ENCODE measurements around the gene ZNF197.
"Not testable (repeated sequence)": the region's sequence is repeated elsewhere in the genome, so short reads cannot be mapped to it uniquely, and the experiment has no call there.

The ZNF197 gene

DNA sequence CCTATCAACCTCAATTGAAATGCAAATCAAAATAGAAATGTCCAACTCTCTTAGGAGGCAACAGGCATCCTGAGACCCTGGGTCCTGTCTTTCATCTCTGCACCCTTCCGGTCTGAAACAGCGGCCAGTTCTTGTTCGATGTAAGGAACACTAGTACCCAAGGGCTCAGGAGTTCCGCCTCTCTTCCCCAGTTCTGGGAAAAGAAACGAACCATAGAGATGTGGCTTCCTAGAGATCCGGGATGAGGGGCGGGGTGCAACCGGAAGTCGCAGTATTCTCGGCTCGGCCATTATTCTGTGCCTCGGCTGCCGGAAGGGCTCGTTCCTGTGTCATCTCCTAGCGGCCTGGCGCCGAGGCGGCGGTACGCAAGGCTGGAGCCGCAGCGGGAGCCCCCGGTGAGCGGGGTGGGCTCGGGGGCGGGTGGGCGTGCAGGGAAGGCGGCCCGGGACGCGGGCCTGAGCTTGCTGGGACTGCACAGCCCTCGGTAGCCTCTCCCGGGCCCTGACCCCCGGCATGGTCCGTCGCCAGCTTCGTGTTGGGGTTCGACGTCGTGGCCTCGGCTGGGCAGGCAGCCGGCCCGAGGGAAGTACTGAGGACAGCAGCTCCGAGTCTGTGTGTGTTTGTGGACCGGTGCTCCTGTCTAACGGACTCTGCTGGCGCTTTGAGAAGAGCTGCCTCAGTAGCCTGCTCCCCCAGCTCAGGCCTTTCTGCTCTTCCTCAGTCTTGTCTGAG, at the start of gene ZNF197:
ZNF197 (plus strand) TSS at position 288 of the 732 bp plus-strand sequence. CDS start 4,119 bp downstream, outside the sequence.
- DNase-seq, result peak; percentile 79 to 81

DNA sequence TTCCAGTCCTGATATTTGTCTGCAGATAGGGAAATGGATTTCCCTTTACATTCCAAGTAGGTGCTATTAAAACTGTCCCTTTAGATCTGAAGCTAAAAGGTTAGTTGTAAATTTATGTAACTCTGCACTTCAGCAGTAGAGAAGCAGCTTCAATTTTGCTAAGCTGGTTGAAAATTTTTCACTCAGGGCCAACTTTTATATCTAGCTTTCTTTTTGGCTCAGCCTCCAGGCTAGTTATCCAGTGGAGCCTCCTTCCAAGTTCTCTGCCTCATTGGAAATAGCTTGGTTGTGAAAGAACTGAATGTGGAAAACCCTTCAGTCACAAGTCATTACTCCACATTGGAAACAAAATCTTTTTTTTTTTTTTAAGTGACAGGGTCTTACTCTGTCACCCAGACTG, 48.2 kb upstream of the ZNF197 start:
- no peak for DNase-seq

DNA sequence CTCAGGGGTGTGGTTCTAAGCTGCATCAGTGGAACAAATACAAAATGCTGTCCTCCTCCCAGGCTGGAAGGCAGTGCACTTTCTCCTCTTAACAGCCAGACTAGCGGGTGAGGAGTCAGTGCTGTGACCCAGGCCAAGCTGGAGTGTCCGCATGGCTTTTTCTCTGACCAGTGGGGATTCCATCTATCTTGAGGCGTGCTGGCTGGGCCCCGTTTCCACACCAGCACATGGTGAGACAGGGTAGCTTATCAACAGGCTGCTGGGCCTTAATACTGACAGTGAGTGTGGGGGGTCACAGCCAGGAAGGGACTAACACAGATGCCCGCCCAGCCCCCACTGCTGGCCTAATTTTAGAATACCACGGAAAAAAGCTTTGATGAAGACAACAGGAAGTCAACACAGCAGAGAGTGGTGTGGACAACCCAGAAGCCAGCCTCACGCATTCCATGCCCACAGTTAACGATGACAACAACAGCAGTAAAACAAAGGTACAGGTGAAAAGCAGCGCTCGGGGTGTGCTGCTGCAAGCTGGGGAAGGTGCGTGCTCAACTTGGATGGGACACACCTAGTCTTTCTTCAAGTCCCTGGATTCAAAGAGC, 47.4 kb upstream of the ZNF197 start:
- DNase-seq, result not testable (repeated sequence)

DNA sequence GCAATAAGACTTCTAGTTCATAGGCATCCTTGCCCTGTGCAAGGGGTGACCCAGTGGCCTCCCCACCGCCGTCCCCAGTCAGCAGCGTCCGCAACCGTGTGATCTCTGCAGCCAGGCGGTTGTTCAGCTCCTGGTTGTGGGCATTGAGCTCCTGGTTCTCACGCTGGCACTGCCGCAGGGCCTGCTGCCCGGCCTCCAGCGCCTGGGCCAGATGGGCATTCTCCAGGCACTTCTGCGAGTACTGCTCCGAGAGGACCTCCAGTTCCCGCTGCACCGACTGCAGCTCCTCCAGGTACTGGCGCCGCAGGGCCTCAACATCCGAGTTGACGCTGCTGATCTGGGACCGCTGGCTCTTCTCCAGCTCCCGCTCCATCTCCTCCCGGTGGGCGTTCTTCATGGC, 46.5 kb upstream of the ZNF197 start:
- DNase-seq, result not testable (repeated sequence)

DNA sequence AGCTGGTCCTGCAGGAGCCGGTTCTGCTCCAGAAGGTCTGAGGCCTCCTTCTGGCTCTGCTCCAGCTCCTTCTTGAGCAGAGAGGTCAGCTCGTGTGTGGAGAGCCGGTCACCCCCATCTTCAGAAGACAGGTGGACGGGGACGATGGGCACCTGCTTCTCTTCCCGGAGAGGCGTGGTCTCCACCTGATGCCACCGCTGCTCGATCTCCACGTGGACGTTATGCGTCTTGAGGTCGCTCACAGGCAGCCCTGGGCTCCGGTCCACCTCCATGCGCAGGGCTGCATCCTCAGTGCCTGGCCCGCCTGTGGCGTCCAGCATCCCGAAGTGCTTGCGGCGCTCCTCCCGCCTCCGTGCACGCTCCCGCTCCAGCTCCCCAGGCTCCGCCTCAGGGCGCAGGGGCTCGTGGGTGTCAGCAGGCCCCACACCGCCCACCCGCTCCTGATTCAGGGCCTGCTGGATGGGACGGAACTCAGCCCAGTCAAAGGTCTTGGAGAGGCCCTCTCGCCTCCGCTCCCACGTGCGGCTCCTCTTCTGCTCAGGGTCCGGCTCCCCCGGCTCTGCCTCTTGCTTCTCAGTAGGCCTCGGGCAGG, 45.8 kb upstream of the ZNF197 start:
- DNase-seq, result not testable (repeated sequence)

DNA sequence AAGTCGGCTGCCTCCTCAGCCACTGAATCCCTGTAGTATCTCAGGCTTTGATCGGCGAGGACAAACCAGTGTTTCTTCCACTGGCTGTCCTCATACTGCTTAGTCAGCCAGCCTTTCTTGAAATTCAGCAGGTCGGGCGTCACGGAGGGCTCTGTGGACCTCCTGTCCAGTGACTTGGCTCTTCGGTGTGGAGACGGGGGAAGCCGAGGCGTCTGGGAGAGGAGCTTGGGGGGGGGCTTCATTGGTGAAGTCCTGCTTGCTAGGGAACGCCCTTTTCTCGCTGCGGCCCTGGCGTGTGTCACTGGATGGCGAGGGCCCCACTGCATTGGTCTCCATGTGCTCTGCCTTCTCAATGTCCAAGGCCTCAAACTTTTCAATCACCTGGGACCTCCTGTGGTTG, 45.1 kb upstream of the ZNF197 start:
- DNase-seq, result not testable (repeated sequence)

DNA sequence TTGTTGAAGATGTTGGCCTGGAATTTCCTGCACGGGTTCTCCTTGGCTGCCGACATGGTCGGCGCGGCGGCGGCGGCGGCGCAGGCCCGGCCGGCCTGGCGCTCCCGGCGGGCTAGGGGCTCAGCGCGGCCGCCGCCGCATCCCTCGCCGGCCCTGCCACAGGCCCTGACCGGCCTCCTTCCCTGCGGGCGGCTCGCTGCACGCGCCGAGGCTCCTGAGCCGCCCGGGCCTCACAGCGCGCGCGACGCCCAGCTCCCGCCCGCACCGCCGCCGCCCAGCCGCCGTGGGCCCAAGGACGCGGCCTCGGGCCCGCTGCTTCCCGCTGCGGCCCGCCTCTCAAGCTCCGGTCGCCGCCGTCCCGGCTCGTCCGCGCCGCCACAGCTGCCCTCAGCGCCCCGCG, 43.9 kb upstream of the ZNF197 start:
- DNase-seq, result not testable (repeated sequence)

DNA sequence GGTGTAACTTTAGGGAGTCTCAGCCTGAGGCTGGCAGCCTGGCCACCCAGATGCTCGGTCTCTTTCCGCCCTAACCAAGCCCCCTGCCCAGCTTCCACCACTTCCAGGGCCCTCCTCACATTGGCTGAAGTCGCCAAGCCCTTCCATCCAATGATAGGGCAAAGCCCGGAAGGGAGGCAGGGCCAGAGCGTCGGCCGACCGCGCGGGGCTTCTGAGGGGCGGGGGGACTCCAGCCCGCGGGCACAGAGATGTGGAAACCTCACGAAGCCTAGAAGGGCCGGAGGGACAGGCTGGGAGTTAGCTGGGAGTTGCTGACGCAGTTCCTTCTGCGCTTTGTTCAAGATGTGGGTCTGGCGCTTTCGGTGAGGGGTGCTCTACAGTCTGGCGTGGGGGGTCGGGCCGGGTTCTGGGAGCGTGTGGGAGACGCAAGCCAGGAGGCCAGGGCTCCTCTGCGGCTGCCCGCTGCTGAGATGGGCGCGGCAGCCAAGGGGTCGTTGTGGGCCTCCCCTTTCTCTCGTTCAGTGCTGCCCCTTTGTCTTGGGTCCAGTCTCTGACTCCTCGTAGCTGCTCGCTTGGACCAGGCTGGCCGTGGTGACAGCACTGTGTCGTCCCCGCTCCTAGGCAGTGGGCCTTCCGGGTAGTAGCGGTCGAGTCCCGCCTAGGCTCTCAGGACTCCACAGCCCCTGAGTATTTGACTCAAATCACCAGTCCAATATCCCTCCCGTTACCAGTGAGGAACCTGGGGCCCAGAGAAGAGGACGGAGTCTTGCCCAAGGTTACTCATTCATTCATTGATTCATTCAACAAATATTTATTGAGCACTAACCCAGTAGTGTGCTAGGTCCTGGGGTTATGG, 40.0 kb upstream of the ZNF197 start, which contains the start of gene ZNF660:
ZNF660 (plus strand) TSS at position 319 of the 856 bp plus-strand sequence. CDS start 9,230 bp downstream, outside the sequence.
- peak in 1 of 2 experiments; percentile 17 for DNase-seq

DNA sequence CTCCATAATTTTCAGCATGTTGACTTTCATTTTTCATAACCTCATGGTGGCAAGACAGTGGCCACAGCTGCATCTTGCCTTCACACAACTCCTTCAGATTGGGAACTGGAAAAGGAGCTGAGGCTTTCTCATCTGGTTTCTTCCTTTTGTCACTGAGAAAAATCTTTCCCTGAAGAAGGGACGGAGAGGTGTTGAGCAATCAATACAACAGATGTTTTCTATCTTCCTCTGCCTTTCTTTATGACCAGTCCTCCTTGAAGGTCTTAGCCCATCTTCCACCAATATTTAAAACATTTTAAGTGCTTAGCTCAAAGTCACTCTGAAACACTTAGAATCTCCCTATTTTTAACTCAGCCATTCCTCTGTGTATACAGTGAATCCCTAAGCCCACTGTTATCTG, 28.2 kb upstream of the ZNF197 start:
- no peak for DNase-seq

DNA sequence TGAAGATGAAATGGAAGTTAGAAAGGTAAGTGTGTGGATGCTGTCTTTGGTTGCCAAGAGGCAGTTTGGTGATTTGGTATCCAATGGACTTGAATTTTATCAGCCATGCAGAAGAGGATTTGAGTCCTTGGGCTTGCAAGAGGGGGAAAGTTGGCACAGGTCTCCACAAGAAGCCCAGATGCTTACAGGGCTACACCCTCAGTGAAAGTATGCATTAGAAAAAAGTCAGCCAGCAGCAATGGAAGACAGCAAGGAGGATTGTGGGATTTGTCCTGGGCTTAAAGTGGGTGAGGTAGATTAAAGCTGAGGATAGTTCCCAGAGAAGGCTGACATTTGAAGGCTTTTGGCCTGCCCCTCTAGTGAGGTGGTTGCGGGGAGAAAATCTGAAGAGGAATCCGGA, 23.1 kb upstream of the ZNF197 start:
- DNase-seq, result no peak

DNA sequence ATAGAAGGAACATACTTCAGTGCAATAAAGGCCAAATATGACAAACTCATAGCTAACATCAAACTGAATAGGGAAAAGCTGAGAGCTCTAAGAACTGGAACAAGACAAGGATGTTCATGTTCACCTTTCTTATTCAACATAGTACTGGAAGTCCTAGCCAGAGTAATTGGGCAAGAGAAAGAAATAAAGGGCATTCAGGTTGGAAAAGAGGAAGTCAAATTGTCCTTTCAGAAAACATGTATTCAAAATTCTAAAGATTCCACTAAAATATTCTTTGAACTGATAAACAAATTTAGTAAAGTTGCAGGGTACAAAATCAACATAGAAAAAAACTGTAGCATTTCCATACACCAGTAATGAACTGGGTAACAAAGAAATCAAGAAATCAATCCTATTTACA, 12.2 kb upstream of the ZNF197 start:
- no peak for DNase-seq

DNA sequence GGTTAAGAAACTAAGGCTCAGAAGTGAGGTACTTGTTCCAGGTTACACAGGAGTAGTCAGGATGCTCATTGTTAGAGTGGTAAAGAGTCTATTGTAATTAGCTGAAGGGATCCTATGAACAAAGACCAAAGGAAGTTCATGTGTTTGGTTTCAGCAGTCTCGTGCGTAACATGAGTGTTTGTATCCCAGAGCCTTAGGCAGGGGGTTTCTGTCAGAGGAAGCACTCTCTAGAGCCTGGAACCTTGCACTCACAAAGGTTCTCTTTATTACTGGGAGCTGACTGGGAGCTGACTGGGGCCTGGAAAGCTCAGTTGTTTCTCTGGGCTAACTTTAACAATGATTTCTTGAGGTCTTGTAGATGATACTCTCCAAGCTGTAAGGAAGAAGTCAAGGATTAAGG, 3.9 kb downstream of the ZNF197 start:
- DNase-seq, result no peak

DNA sequence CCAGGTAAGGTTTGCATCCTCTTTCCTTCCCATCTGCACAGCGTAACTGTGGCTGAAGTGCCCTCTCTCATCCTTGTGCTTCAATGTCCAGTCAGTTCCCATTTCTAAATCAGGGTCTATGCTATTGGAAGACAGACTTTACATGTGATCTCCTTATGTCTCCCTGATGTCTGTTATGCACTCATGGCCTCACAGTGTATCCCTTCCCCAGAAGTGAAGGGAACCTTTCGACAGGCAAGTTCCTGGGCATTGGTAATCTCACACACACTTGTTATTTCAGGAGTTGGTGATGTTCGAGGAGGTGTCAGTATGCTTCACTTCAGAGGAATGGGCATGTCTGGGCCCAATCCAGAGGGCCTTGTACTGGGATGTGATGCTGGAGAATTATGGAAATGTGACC, 7.4 kb downstream of the ZNF197 start:
- no peak for DNase-seq

DNA sequence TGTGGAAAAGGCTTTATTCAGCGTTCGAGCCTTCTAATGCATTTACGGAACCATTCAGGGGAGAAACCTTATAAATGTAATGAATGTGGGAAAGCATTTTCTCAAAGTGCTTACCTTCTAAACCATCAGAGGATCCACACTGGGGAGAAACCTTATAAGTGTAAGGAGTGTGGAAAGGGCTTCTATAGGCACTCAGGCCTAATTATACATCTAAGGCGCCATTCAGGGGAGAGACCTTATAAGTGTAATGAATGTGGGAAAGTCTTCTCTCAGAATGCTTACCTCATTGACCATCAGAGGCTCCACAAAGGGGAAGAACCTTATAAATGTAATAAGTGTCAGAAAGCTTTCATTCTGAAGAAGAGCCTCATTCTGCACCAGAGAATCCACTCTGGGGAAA, 17.5 kb downstream of the ZNF197 start:
- no peak for DNase-seq

DNA sequence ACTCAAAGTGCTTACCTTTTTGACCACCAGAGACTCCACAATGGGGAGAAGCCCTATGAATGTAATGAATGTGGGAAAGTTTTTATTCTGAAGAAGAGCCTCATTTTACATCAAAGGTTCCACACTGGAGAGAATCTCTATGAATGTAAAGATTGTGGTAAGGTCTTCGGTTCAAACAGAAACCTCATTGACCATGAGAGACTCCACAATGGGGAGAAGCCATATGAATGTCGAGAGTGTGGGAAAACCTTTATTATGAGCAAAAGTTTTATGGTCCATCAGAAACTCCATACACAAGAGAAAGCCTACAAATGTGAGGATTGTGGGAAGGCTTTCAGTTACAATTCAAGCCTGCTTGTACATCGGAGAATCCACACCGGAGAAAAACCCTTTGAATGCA, 18.2 kb downstream of the ZNF197 start:
- no peak for DNase-seq

DNA sequence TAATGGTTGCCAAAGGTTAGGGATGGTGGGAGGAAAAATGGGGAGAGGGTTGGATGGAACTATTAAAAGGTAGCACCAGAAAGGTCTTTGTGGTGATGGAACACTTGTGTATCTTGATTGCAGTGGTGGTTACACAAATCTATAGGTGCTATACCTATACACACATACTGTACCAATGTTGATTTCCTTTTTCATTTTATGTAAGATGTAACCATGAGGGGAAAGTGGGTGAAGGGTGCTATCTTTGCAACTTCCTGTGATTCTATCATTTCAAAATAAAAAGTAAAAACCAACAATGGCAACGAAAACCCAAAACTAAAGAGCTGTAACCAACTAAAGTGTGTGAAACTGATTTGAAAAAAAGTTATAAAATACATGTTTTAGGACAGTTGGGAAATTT, 22.9 kb downstream of the ZNF197 start:
- no peak for DNase-seq

DNA sequence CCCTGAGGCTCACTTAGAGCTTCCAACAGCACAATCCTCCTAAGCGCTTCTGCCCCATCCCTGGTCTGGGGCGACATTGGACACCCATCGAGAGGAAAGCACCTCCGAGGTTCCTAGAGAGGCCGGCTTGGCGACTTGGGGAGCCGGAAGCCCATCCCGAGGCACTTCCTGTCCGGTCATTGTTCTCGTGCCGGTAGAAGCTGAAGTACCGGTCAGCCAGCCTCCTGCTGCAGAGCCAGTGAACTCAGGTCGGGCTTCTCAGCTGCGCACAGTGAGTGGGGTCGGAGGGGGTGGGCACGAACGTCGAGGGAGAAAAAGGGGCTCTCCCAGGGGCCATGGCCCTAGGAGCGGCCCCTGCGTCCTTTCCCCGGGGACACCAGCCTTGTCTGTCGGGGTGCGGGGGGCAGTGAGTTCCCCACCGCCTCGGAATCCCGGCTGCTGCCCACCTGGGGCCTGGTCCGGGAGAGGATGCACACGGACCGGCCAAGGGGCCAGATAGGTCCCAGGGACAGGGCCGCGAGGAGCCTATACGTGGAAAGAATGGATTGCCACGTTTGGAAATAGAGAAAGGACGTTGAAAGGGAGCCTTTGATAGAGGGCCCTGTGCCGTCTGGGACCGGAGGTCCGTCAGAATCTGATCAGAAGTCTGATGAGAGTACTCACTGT, 23.9 kb downstream of the ZNF197 start, which contains the start of gene ZNF35:
ZNF35 (plus strand) TSS at position 169 of the 666 bp plus-strand sequence. CDS start 2,336 bp downstream, outside the sequence.
- peak; percentile 59 to 63 for DNase-seq

DNA sequence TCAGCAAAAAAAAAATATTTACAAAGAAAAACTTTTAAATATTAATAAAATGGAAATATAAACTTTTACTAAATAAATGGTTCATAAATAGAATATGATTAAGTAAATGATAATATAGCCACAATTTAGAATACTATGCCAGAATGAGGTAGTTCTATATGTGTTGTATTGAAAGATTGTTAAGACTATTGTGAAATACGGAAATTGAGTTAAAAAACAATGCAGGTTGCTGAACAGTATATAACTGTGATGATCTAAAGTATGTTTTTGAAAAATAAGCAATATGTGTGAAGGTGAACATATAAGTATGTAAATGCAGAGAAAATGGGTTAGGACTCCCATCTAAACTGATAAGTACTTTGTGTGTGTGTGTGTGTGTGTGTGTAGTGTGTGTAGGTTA, 24.9 kb downstream of the ZNF197 start:
- no peak for DNase-seq

DNA sequence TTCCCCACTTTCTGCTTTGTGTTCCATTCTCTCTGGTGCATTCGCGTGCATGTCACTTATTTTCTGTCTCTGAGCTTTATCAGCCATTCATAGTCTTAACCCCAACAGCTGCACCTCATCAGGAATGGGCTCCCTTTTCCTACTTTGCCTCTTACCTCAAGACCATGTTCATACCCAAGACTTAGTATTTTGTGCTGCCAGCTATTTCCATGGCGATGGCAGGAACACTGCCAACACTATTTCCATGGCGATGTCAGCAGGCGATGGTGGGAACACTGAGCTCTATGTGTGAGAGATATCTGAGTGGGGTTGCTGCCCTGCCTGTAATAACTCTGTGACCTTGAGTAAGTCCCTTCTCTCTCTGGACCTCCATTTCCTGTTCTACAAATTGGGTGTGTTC, 29.2 kb downstream of the ZNF197 start:
- no peak for DNase-seq

DNA sequence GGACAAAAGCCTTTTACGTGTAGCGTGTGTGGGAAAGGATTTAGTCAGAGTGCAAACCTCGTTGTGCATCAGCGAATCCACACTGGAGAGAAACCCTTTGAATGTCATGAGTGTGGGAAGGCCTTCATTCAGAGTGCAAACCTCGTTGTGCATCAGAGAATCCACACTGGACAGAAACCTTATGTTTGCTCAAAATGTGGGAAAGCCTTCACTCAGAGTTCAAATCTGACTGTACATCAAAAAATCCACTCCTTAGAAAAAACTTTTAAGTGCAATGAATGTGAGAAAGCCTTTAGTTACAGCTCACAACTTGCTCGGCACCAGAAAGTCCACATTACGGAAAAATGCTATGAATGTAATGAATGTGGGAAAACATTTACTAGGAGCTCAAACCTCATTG, 34.2 kb downstream of the ZNF197 start:
- DNase-seq, result no peak

DNA sequence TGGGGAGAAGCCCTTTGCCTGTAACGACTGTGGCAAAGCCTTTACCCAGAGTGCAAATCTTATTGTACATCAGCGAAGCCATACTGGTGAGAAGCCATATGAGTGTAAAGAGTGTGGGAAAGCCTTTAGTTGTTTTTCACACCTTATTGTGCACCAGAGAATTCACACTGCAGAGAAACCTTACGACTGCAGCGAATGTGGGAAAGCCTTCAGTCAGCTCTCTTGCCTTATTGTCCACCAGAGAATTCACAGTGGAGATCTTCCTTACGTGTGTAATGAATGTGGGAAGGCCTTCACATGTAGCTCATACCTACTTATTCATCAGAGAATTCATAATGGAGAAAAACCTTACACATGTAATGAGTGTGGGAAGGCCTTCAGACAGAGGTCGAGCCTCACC, 34.6 kb downstream of the ZNF197 start:
- no peak for DNase-seq

DNA sequence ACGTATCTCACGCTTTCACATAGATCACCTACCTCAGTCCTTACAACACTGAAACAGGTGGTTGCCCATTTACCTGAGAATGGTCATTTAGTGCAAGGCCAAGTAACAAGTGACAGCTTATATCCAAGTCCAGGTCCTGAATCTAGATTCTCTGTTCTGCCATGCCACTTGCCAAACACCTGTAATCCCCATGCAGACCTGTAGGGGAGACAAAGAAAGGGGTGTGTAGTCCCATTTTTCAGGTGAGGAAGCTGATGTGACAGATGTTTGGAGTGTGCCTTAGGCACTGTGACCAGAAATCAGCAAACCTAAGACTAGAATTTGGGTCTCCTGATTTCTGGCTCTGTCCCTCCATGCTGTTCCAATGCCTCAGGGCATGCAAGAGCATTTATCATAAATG, 36.4 kb downstream of the ZNF197 start:
- DNase-seq, result no peak

DNA sequence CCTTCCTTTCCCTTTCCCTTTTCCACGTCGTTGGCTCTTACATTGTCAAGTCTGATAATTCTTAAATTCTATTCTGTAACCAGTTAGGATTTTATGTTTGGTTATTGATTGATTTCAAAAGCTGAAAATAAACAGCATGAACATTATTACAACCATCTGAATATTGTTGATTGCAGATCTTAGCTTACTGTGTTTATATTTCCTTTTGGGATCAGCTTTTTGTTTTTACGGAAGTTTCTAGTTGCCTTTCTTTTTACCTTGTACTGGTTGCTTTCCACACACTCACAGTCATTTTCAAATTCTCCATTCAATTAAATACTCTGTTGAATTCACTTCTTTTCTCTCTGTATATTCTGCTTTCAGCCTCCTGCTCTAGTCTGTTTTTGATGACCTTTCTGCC, 40.3 kb downstream of the ZNF197 start:
- DNase-seq, result no peak

Measured in activated T-cell treated with anti-CD3 and anti-CD28 coated beads, Interleukin-2, amount 50 U/mL, for 48 hours (primary cell).